HG03159 (cell line): Measurements from ENCODE around the gene EVI5.
"Not testable (repeated sequence)": the region's sequence is repeated elsewhere in the genome, so short reads cannot be mapped to it uniquely, and the experiment has no call there.

Experiments used
- ATAC-seq: cut with Tn5 transposase; IDR thresholded peaks from one replicate; pipeline ENCODE4 v1.9.1; 2021; ENCODE audit warnings: mild to moderate bottlenecking, moderate library complexity; ENCODE audit not compliant: unreplicated experiment

Gene EVI5

DNA sequence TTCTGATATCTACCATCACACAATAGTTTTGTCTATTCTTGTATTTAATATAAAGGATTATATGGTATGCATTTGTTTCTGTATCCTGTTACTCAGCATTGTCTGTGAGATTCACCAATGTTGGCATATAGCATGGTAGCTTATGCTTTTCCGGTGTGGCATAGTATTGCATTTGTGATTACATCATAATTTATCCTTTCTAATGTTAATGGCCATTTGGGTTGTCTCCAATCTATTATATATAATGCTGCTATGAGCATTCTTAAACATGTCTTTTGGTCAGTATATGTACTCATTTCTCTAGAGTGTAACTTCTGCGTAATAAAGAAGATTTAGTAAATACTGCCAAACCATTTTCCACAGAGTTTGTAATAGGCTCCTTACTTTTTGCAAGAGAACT lies 257.2 kb downstream of the EVI5 start:
- no peak for ATAC-seq

DNA sequence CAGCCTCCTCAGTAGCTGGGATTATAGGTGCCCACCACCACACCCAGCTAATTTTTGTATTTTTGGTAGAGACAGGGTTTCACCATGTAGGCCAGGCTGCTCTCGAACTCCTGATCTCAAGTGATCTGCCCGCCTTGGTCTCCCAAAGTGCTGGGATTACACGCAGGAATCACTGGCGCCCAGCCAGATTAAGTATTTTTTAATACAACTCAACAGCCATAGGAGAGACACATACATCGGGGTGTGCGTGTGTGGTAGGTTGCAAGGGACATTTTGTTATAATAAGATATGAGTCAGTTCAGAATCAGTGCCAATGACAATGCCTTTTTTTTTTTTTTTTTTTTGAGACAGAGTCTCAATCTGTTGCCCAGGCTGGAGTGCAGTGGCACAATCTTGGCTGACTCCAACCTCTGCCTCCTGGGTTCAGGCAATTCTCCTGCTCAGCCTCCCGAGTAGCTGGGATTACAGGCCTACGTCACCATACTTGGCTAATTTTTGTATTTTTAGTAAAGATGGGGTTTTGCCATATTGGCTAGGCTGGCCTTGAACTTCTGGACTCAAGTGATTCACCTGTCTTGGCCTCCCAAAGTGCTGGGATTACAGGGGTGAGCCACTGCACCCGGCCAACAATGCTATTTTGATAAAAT lies 259.8 kb downstream of the EVI5 start:
- not testable (repeated sequence) for ATAC-seq

DNA sequence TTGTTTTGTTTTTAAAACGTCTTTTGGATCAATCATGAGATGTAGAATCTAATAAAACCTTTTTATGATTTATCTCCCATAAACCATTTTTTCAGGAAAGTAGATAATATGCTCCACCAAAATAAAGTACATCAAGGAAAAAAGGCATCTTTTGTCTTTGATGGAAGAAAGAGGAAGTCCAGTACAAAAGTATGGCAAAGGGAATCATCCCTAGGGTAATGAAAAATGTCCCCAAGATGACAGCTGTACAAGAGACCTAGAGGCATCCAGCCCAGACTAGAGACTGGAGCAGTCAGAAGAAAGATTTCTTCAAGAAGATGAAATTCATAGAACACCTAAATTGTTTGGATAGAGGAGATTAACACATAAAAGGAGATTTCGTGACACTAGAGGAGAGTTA lies 265.9 kb downstream of the EVI5 start:
- ATAC-seq, result no peak

DNA sequence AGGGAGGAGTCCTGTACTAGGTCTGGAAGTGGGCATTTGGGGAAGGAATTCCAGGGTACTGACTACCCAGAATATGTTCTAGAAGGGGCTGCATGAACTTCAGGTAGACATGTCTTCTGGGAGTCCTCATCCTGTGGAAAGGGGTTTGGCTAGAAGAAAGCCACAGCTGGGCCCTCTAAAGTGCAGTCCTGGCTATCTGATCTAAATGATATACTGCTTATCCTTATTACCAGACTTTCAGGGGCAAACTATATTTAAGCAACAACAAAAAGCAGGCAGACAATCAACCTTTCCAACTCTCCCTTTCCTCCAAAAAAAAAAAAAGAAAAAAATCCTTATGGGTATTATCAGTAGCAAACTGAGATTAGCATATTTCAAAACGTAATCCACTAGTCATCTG lies 268.3 kb downstream of the EVI5 start:
- ATAC-seq, result no peak

DNA sequence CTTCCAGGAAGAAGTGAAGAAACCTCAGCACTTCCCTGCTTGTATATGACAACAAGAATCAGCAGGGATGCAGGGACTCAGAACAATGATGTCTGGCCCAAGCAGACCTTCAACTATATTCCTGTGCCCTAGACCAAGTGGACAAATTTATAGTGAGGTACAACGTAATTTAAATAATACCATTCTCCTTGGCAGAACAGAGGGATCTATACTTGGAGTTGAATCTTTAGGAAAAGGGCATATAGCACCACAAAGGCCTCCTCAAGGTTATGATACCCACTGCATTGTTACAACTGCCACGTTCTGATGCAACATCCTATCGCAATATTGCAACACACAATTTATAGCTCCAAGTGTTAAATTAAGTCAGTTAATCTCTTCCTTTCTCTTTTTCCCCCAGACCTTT lies 269.1 kb downstream of the EVI5 start:
- ATAC-seq, result no peak

DNA sequence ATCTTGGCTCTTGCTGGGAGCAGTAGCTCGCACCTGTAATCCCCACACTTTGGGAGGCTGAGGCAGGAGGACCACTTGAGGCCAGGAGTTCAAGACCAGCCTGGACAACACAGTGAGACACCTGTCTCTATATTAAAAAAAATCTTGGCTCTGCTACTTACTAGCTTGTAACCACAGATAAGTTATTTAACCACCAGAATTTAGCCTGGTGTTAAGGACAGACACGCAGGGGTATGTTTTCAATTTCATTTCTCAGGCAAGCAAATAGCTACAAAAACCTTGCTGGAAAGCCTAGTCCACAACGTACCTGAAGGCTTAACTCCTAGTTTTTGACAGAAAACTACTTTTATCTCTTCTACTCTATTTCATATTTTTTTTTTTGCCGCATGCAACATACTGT lies 273.4 kb downstream of the EVI5 start:
- peak; percentile 80 for ATAC-seq

DNA sequence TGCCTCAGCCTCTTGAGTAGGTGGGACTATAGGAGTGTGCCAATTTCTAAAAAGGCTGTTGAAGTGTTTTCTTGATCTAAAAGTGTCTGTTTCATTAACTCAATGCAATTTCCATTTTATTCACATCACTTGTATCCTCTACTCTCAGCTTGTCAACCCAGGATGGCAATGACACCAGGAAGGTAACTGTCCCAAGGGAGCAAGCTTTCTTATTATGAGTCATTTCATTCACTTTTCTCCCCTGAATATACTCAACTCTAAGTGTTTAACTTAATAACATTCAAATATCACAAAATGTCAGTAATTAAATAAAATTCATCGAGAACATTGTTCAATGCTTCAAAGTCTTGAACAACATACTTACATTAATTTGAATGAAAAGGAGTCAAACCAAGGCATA lies 275.3 kb downstream of the EVI5 start:
- ATAC-seq, result no peak

DNA sequence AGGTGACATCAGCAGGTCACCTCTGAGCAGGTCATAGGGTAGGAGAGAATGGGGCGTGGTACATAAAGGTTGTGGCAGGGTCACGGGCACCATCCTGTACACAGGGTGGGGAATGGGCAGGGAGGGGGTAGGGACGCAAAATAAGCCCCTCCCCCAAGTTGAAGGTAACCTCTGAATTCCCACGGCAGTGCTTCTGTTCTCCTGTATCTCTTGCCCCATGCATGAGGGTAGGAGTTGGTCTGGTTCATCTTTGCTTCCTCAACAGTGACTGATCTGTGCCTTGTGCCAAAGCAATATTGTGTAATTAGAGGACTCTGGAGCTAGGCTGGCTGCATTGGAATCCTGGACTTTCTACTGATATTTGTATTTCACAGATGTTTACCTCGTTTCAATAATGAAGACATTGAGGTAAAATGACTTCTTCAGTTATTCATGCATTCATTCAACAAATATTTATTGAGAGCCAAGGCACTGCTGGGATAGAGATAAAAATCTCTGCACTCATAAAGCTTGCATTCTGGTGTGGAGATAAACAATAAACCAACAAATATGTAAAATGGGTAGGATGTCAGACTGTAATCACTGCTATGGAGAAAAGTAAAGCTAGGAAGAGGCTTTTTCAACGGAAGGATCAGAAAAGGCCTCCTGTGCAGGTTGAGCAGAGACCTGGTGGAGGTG lies 279.8 kb downstream of the EVI5 start:
- ATAC-seq, result no peak

DNA sequence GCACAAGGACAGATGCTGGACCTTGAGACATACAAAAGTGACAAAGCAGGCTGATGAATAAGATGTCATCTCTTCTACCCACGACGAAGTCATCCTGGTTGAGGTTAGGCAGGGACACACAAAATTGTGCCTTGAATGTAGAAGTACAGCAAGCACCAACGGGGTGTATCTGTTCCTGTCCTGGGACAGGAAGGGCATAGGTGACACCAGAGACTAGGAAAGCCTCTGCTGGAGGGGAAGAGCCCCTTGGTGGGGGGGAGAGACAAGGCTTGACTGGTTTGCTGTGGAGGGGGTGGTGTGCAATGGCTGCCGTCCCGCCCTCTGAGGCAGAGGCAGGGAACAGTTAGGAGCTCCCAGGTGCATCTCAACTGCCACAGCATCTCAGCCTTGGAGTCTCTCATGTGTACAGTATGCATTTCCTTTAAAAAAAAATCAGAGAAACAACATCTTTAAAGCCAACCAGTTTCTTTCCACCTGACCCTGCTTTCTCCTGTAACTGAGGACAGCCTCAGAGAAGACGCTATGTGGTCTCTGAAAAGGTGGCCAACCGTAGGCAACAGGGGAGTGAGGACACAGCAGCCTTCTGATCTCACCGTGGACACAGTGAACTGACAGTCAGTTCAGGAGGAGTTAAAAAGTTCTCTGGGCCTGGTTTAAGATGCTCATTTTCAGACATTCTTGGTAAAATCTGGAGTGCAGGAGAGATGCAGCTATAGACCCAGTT lies 280.5 kb downstream of the EVI5 start:
- no peak for ATAC-seq

DNA sequence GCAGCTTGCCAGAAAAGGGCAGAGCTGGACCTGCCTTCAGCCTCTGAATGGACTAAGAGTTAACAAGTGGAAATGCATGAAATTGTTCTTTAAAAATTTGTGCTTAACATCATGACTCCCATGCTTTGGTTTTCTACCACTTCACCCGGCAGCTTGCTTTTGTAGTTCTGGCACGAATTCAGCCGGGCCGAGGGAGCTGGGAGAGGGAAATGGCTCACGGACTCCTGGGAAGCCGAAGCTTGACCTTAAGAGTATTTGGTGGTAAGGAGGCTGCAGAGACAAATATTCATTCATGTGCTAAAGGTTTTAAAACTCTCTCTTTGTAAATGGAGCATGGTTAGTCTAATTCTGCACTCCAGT lies 281.0 kb downstream of the EVI5 start:
- ATAC-seq, result no peak

DNA sequence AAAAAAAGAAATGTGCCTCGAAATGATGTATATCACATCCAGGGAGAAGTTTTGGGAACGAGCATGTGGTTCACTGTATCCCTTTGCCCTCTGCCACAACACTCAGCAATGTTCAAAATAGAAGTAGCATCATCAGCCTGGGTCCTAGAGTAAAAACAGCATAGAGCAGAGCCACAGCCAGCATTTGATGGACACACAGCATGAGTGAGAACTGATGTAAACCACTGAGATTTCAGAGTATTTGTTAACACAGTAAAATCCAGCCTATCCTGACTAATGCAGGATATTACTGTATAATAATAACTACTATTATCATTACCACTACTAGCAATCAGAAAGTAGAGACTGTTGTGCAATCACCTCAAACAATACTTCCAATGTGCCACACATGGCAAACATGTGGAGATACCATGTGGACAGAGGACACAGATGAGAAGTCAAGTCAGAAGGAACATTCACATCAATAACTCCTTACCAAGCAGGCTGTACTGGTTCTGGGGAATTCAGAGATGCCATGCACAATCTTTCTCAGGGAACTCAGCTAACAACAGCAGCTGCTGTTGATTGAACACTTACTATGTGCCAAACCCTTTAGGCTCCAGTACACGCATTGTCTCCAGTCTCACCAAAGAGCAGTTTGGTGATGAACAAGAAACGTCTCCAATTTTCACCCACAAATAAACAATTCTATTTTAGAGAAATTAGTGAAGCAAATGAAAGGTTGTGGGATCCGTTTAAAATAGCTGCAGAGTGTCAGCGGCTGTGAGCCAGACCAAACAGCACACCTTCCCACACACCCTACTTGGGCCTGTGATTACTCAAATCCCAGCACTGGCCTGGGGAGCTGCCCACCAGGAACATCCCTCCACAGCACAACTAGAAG lies 281.6 kb downstream of the EVI5 start:
- no peak for ATAC-seq

DNA sequence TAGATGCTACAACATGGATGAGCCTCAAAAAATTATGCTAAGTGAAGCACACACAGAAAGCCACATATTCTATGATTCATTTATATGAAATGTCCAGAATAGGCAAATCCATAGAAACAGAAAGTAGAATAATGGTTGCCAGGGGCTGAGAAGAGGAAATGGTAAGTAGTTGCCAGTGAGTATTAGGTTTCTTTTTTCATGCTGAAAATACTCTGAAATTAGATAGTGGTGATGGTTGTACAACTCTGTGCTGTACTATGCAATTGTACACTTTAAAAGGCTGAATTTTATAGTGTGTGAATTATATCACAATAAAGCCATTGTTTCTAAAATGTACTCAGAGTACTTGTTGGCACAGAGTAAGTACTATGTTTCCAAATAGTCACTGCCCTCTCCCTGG lies 282.7 kb downstream of the EVI5 start:
- peak; percentile 73 for ATAC-seq

DNA sequence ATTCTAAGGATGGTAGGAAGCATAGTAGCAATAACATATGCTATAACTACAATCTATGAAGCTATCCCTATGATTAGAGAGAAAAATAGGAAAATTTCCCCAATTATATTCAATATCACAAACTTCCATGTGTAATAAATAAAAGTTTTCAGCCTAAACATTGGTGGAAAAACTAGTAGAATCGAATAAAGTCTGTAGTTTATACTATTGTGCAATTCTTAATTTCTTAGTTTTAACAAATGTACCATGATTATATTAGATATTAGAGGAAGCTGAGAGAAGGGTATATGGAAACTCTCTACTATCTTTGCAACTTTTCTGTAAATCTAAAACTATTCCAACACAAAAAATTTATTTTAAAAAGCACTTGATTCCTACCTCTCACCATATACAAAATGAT lies 284.4 kb downstream of the EVI5 start:
- no peak for ATAC-seq

DNA sequence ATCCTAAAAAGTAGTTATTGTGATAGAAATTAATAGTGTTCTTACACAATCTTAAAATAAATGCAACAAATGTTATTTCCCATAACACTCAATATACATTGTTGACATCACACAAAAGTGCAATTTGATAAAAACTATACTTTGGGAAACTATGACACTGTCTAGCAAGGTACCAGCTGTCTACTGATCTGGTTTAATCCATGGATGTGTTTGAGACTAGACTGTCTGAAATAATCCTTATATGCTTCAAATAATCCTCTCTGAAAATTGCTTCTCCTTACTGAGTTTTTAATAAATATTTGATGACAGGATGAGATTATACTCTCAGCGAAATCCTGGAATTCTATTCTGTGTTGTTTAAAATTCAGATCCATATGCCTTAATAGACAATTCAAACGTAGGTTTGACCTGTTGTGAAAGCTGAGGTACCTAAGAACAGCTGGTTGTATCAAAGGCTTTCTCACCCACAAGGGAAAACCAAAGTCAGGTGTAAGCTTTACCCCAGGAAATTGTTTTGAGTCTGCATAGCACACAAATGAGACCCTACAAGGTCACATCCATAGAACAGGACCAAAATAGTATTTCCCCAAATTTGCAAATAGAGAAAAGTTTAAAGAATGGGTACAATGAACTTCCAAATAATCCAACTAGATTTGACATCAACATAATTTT lies 289.4 kb downstream of the EVI5 start:
- no peak for ATAC-seq

DNA sequence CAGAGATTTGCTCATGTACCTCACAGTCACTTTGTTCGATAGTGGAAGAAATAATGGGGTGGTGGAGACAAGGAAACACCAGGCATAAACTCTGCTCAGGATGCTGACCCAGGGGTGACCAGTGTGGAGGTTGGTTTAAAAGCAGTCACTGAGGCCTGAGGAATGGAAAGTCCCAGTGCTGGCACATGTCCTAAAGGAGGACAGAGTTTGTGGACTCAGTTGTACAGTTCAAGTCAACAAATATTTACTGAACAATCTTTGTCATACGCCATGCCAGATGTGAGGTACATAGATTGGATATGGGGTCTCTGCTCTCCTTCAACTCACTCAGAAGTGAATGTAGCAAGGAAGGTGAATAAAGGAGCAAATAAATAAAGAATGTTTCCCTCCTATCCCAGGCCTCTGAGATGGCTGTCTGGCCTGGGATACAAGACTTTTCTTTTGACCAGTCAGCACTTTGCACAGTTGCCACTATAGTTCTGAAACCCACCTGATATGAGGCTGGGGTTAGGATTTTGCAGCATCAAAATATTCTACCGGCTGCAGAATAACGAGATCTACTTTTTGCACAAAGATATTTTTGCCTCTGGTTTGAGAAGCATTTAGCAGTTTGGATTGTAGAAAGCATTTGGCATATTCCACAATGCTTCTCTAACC lies 290.3 kb downstream of the EVI5 start:
- ATAC-seq, result no peak

DNA sequence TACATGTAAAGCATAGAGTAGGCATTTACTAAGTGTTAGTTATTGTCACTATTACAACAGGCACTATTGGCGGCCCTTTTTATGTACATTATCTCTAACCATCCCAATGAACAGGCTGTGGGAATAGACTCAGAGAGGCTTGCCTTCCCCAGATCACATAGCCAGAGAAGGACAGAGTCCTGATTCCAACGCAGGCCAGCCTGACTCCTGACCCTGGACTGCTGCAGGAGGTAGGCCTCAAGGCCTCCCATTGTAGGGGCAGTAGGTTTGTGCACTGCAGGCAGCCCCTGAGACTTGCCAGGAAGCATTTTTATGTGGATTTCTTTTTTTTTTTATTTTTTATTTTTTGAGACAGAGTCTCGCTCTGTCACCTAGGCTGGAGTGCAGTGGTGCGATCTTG lies 291.8 kb downstream of the EVI5 start:
- ATAC-seq, result no peak

DNA sequence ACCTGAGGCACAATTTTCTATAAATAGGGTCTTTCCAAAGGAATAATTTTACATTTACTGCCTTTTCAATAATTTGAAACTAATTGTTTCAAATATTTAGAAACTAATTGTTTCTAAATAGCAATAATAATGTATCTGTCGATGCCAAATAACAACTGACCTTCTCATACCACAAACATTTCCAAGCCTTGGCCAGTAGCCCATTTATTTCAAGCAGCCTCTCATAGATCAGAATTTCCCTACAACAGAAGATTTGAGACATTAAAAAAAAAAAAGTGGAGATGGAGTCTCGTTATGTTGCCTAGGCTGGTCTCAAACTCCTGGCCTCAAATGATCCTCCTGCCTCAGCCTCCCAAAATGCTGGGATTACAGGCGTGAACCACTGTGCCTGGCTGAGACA lies 296.1 kb downstream of the EVI5 start:
- ATAC-seq, result no peak

DNA sequence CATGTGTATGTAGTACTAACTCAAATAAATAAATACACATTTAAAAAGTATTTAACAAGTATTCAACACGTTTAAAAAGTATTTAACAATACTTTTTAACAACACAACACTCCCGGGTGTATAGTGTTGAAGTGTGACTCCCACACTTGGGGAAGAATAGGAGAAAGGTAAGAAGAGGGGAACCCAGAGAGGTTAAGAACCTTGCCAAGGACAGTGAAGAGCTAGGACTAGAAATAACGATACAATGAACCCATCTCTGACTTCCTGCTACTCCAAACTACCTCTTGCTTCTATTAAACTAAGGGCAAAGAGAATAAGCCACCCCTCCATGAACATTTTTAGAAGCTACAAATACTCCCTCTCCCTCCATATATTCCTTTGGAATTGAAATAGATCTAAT lies 296.5 kb downstream of the EVI5 start:
- ATAC-seq, result no peak

DNA sequence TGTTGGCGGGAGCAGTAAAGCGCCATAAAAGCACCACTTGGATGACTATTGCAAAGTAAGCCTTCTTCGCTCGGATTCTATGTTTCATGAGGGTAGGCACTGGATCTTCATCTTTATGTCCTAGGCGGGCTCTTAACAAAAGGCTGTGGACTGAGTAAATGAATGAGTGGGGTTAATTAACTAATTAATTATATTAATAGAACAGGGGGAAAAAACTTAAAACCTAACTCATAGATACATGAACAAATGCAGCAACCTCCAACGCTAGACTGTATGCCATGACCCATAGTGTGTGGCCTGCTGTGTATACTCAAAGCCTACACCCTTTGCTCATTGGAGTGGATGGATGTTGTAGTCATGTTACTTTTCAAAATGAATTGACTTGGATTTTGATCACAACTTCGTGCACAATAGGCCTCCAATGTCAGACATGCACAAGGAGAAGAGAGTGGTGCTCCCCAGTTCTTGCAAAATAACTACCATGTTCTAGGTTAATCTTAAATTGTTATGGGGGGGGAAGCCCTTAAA lies 297.8 kb downstream of the EVI5 start:
- ATAC-seq, result no peak
